ENCODE measurements around the gene MAGI2.

GRCh38 chr7:78118470-78118869 is 1335.0 kb downstream of the MAGI2 start:
- TF ChIP-seq POLR2A (IDR thresholded peaks at IDR 0.05) (no peak), CTCF (IDR thresholded peaks at IDR 0.05) (no peak)

Data from body of pancreas (tissue), 4 donors.